Neural cell (in vitro differentiated cells): ENCODE measurements around the gene SPINK6.

Experiments
- CTCF ChIP-seq: fragments of 450-650 bp; IDR thresholded peaks from 2 replicates; pipeline ENCODE4 v1.5.1; 2014; ENCODE audit warnings: antibody characterized with exemption, mild to moderate bottlenecking, moderate library complexity; ENCODE audit not compliant: poor library complexity, severe bottlenecking
- EP300 ChIP-seq: fragments of 450-650 bp; conservative IDR thresholded peaks from 2 replicates; pipeline ENCODE4 v1.6.1; 2014; ENCODE audit warnings: antibody characterized with exemption, mild to moderate bottlenecking, moderate library complexity; ENCODE audit not compliant: poor library complexity, severe bottlenecking
- TAF1 ChIP-seq: IDR thresholded peaks from 2 replicates; pipeline ENCODE4 v1.6.1; 2012; ENCODE audit warnings: low read depth

DNA sequence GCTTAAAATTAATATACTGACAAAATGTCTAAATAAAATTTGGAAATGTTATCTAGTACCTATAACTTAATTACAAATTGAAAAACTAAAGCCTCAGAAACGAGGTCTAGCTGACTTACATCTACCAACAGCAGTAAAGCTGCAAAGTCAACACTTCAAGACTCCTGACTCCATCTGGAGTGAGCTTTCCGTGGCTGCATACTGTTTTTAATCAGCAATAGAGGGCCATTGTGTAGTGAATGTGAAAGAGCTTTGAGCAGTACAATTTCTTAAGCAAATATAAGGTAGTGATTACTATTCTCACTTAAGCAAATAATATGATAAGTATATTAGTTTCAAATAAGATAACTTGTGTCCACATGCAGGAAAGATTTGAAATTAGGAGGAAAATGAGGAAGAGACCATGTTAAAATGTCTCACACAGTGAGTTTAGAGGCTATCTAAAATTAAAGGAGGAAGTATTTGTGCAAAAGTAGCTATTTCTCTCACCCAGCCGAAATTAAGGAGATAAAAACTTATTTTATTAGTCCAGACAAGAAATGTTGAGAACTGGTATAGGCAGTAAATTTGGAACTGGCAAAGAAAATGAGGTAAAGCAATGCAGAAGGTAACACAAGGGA is 6.4 kb downstream of the SPINK6 start:
- TF ChIP-seq TAF1, result no peak
- TF ChIP-seq CTCF, result no peak
- no peak for TF ChIP-seq EP300
